SU-DHL-6 (cell line): ENCODE measurements around the gene SLC11A2.

Experiments used
- EZH2phosphoT487 ChIP-seq: fragments of 200-600 bp; sonication (generic), shearing (Covaris generic); conservative IDR thresholded peaks from 2 replicates; pipeline ENCODE4 v1.6.1; 2018; ENCODE audit warnings: mild to moderate bottlenecking, antibody characterized with exemption, low read length, moderate library complexity, mixed read lengths
- TF ChIP-seq, protein P1 (sequence below): fragments of 200-600 bp; sonication (generic); IDR thresholded peaks from one replicate; pipeline ENCODE4 v1.5.1; 2017; ENCODE audit warnings: antibody characterized with exemption, mild to moderate bottlenecking, low read length, moderate library complexity; ENCODE audit not compliant: insufficient read depth, poor library complexity, severe bottlenecking

- TF ChIP-seq, protein P1, sequence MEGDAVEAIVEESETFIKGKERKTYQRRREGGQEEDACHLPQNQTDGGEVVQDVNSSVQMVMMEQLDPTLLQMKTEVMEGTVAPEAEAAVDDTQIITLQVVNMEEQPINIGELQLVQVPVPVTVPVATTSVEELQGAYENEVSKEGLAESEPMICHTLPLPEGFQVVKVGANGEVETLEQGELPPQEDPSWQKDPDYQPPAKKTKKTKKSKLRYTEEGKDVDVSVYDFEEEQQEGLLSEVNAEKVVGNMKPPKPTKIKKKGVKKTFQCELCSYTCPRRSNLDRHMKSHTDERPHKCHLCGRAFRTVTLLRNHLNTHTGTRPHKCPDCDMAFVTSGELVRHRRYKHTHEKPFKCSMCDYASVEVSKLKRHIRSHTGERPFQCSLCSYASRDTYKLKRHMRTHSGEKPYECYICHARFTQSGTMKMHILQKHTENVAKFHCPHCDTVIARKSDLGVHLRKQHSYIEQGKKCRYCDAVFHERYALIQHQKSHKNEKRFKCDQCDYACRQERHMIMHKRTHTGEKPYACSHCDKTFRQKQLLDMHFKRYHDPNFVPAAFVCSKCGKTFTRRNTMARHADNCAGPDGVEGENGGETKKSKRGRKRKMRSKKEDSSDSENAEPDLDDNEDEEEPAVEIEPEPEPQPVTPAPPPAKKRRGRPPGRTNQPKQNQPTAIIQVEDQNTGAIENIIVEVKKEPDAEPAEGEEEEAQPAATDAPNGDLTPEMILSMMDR = no peak
- TF ChIP-seq EZH2phosphoT487 = no peak
These were observed 49.2 kb upstream of the SLC11A2 start for GRCh38 chr12:51075390-51075789.
